Mesenteric fat pad (tissue), 1 donor: ENCODE data around the gene CDH20. TPM values are rescaled to one million over a fixed set of nuclear protein-coding genes. Genes with fewer than 3 reads are reported as not detected.
"Not testable (repeated sequence)": the region's sequence is repeated elsewhere in the genome, so short reads cannot be mapped to it uniquely, and the experiment has no call there.

Experiments used
- DNase-seq: peaks from one replicate; pipeline ENCODE4 v3.0.0-alpha.2; 2020; ENCODE audit warnings: low spot score
- total RNA-seq: library from RNA; stranded (reverse); fragmentation: NEBNext Ultra II Directional; extraction: Animal tissue kit (Norgen Biotek cat#: 25700); gene quantifications from one replicate; pipeline ENCODE4 v1.2.1, GENCODE V29; 2021
- donor health status: DM: yes; HTN: yes; CAD: no.

CDH20 gene
- total RNA-seq, 1 donor from 2014 or later: 0.74 TPM

DNA sequence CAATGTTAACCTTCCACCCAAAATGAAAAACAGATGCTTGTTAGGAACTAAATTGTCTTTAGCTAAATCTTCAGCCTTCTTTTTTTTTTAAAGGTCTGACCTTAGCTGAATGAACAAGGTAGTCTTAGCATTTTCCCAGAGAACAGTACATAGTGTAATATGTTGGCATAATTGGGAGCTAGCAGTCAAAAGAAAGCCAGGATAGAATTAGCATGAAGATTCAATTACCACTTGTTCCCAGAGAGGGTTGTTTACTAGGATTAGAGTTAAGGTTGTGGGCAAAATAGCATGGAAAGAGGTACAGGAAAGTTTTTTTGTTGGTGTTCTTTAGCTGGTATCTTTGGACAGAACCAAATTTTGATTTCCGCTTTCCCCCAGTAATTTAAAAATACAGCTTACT is 6.9 kb downstream of the CDH20 start:
- no peak for DNase-seq

DNA sequence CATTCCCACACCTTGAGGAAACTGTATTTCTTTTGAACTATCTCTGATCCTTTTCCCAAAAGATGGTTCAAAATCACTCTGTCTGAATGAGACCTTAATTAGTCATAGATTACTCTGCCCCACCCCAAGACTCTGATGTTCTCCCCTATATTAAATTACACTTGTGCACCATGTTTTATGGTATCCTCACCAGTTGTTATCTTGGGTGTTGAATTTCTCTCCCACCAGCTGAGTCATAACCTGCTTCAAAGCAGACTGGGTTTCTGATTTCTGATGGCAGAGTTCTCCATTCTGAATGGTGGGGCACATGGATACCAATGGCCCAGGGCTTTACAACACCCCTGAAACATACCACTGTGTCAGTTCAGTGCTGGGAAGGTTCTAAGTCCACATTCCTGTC is 15.0 kb downstream of the CDH20 start:
- DNase-seq: no peak

DNA sequence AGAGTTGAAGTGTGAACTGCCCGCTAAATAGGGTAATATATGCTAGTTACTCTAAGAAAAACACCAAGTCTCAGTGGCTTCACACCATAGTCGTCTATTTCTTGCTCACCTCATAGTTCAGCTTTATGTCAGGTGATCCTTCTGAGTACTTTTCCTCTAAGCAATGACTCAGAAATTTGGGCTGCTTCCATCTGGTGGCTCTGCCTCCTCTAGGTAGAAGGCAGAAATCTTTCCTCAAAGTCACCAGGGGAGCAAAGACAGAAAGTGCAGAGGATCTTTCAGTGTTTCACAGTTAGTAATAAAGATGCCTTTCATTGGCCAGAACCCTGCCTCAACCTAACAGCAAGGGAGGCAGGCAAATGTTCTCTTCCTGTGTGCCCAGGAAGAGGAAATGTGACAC is 17.3 kb downstream of the CDH20 start:
- DNase-seq: no peak

DNA sequence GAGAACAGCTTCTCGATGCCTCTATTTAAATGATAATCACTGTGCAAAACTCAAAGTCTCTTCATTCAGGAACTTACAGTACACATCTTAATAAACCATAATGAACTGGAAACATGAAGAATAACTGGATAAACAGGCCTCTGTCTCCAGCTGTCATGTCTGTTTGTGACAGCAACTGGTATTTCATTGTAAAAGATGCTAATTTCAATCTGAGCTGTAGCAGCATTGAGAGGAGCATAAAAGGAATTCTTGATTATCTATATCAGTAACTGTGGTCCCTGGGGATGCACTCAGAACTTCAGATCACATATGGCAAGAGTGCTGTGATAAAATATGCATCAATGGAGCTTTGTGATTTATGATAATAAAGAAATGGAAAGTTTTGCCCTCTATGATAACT is 18.8 kb downstream of the CDH20 start:
- no peak for DNase-seq

DNA sequence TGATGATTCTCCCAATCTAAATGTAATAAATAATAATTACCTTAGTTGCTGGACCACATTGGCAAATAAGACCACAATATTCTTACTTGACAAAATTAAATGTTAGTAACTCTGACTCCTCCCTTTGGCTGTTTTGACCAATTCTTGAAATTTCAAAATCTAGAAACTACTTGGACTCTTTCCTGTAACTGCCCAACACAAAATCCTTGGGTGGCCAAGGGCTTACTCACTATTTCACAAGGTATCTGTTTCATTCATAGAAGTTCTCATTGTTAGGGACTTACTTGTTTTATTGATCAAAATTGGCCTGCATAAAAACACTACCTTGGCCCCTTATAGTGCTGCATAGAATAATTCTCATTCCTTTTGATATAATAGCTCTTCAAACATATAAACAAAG is 19.4 kb downstream of the CDH20 start:
- no peak for DNase-seq

DNA sequence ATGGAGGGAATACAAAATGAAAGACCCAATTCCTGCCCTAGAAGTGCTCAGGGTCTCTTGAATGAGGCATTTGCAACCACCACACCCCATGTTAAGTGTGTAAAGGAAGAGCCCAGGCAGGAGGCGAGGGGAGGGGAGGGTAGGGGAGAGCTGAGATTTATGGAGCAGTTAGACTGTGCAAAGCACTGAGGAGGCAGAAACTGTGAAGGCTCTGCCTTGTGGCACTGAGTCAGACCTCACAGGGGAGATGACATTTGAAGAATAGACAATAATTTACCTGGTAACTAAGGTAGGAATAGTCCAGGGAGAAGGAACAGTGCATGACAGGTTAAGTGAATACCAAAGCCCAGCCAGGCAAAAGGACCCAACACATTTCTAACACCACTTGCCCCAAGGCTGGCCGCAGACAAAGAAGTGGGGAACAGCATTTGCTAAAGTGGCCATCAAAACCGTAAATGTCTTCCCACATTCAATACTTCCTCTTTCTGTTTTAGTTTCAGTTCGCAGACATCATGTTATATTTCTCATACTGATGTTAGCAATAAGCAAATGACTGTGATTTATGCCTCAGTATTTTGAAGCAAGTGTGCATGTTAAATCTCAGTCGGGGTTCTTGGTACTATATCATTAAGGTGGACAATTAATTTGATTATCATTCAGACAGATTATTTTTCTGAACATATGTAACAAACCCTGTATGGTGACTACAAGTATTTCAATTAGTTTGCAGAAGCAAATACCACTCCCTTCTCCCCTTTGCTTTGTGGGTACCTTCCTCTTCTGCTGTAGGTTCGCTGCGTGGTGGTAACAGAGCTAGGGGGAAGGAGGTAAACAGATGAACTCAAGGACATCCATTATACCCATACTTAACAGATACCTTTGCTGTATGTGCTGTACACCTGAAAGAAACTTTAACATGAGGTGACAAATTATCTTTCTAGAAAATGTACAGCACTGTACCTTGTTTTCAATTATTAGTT is 27.5 kb downstream of the CDH20 start:
- no peak for DNase-seq

DNA sequence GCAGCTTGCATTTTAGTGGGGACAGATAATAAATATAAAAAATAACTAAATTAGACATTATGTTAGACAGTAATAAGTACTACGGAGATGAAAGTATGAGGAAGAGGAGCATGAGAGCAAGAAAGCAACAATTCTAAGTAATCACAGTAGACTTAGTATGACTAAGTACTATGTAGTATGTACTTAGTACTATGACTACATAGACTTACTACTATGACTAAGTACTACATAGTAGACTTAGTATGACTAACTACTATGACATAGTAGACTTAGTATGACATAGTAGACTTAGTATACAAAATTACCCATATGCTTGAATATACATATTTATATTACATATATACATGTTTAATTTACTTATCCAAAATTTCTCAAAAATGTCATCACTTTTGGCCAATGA is 29.3 kb downstream of the CDH20 start:
- DNase-seq: no peak

DNA sequence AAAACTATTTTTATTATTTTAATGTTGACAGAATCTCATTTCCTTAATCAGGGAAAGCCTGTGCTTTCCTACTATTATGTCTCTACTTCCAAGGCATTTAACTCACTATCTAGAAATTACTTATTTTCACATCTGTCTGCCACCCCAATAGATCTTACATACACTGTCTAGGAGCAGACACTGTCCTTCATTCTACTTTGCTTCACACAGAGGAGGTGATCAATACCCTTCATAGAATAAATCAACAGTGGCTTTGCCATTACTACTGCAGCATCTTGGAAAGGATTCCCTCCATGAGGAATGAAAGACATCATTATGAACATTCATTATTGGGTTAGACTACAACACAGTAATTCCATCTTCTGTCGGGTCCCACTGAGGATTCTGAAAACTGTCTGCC is 31.7 kb downstream of the CDH20 start:
- DNase-seq: no peak

DNA sequence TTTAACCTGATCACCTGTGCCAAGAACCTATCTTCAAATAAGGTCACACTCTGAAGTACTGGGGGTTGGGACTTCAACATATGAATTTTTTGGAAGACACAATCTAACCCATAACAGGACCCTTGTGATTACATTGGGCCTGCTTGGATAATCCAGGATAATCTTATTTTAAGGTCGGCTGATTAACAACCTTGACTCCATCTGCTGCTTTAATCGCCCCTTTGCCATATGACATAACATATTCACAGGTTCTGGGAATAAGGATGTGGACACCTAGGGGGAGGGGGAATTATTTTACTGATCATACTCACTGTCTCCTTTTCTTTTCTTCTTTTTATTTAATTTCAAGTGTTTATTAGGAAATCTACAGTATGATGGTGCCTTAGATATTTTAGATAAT is 34.8 kb downstream of the CDH20 start:
- no peak for DNase-seq

DNA sequence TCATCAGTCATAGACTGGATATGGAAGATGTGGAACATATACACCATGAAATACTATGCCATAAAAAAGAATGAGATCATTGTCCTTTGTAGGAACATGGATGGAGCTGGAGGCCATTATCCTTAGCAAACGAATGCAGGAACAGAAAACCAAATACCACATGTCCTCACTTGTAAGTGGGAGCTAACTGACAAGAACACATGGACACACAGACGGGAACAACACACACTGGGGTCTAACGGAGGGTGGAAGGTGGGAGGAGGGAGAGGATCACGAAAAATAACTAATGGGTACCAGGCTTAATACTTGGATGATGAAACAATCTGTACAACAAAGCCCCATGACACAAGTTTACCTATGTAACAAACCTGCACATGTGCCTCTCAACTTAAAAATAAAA is 36.4 kb downstream of the CDH20 start:
- DNase-seq: not testable (repeated sequence)

DNA sequence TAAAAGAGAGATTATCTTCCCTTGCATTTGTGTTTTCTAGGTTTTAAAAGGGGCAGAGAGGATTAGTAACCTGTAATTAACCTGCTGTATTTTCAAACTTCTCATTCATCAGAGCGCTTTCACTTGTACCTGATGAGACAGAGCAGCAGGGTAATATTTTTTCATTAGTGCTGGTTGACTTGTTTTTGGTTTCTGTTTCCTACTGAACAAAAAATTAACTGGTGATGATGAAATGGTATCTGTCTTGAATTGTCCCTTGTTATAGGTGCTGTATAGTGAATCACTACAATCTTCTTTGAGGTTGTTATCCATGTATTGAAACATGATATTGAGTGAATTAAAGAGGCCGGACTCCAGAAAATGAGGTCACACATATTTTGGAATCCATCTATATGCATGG is 37.9 kb downstream of the CDH20 start:
- DNase-seq: no peak

DNA sequence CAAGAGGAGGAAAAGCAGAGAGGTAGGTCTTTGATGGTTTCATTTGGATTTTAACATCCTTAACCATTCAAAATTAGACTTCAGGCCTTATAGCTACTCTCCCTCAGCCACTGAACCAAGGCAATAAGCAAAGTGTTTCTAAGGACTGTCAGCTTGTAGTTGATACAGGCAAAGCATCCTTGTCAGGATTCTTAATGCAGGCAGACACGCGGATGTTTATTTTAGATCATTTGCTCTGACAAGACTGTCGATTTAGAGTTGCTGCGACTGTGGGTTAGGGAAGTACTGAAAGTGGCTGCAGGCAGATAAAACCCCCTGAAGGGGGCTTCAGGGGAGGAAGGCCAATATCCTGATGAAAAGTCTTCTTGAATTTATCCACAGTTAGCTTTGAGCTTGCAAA is 46.6 kb downstream of the CDH20 start:
- no peak for DNase-seq

DNA sequence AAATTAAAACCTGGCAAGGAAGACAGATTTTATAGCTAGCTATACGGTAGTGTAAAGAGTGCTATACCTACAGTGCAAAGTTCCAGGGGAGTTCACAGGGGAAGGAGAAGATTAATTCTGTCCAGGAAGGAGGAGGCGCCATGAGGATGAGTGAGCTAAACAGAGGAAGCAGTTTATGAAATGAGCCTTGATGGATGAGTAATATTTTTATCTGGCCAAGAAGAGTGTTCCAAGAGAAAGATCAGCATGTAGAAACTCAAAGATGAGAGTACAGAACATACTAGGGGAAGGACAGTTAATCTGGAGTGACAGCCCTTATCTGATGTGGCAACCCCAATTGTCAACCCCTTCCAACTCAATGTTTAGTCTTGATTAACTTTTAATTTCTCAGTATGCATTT is 54.8 kb downstream of the CDH20 start:
- DNase-seq: no peak

DNA sequence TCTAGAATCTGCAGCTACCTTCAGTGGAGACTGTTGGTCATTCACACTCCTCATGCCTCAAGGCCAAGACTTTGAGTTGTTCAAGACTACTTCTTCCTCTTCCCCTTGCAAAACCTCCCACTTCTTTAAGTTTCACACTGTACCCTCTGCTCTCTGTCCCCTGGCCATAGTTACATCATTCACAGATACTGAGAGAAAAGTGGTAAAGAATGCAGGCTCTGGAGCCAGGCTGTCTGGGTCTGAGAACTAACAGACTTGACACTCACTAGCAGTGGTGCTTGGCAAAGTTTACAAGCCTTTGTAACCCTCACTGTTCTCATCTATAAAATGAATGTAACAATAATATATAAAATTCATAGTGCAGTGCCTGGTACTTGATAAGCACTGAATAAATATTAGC is 61.8 kb downstream of the CDH20 start:
- no peak for DNase-seq

DNA sequence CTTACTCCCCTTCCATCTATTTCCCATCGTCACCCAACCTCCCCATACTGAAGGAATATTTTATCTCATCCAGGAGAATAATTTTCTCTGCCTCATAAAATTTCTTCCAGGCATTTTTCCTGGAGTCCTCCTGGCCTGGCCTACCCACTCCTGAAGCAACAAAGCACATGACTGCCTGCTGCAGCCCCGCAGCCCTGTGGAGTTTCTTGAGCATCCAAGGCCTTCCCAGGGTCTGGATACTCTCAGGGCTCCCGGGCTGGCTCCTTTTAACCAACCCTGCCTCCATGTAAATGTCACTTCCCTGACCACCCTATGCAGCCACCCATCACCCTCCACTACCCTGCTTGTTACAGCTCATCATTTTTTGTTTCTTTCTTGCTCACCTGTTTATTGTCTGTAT is 64.0 kb downstream of the CDH20 start:
- DNase-seq: no peak

DNA sequence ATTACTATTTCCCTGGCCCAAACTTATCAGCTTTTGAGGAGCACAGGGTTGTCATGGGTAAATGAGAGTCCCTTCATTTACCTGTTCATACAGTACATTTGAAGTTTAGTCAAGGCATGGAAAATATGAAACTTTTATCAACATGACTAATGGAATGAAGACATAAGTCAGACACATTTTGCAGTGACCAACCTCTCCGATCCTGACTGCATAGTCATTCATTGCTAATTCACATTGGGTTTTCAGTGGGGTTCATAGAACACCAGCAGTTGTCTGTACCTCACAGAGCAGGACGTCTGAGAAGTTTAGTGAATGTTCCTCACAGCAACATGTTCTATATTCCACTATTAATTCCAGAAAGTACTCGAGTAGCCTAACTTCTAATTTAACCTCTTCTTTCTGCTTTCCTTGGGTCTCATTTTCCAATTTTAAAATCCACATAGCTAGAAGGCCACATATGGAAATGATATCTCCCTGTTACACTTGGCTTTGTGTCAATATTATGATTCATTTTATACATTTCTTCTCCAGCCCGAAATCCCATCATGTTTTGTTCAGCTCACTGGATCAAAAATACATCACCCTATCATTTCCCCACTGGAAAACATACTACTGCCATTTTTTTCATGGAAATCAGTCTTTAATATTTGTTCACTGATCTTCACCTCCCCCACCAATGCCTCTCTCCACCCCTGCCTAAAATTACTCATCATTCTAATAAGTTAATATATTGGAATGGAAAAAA is 65.9 kb downstream of the CDH20 start:
- no peak for DNase-seq

DNA sequence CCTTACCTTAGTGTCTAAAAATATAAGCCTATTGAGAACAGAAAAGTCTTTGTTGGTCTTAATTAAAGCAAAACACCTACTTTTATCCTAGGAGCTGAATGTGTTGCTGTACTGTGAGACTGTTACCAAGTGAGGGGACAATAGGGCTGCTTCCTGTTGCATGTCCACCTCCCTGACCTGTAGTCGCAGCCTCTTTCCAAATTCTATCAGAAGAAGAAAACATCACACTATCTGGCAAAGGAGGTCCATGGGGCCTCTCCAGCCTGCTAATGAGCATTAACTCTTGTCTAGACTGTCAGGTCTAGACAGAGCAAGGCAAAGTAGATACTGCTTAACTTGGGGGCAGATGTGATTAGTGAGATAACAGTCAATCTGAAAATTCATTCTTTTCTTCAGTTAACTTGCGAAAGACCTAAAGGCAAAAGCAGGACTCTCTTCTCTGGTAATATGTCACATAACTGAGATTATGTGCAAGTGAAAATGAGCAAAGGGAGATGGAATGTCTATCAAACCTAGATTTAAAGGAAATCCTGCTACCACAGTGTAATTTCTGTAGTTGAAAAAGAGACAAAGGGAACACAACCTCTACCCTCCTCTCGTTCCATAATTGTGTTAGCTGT is 66.9 kb downstream of the CDH20 start:
- DNase-seq: no peak

DNA sequence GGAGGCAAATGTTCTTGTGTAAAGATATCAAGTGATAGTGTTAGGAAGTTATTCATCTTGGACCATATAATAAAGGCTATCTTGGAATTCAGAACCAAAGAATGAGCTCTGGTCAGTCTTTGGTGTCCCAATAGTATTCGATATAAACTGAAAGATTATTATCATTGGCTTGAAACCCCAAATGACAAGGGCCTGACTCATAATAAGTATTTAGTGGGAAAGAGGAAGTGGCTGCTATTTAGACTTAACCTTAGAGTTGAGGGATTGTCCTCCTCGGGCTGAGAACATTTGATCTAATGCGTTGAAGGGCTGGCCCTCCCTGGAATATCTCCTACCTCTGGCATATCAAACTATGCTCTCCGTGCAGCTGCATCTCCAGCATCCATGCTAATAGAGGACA is 67.5 kb downstream of the CDH20 start:
- no peak for DNase-seq

DNA sequence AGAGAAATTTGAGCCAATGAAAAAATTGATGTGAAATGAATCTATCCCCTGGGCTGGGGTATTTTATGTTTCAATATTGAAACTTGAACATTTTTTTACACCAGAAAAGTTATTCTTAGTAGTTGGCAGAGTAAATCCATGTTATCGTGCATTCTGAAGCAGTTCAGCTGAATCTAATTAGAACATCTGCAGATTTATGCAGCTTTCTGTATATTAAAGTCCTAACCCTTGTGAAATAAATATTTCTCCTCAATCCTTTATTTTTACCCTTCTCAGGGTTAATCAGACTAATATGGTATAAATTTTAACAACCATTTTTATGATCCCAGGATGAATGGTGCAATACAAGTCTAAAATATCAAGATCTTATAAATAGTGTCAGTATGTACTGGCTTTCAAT is 69.5 kb downstream of the CDH20 start:
- no peak for DNase-seq

DNA sequence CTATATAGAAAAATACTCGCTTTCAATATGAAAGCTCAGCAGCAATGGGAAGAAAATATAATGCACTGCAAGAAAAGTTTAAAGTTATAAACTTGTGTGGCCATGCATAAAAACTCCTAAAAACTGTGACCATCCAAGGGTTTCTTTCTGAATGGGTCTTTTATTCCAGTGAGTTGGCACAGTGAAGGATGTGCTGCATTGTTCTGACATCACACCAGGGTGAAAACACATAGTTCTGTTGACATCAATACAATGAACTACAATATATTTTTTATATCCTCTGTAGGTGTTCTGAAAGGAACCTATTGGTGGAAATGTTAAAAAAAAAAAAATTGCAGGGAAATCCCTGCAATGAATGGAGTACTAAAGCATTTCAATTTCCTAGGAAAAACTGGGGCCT is 80.2 kb downstream of the CDH20 start:
- DNase-seq: no peak

DNA sequence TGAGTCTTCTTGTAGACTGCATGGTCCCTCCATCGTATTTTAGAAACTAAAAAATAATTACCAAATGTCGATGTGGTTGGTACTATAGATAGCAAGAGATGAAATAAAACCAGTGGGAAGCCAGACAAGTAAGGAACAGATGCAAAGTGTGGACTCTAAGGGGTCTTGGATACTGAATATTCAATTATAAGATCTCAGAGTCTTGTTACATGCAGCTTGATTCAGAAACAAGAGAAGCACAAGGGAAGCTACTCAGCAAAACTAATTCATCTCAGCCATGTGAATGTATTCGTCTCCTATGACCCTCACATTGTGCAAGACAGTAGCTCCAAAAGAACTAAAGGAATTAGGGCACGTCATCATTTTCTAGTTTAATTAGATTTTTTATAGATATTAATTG is 80.9 kb downstream of the CDH20 start:
- no peak for DNase-seq

DNA sequence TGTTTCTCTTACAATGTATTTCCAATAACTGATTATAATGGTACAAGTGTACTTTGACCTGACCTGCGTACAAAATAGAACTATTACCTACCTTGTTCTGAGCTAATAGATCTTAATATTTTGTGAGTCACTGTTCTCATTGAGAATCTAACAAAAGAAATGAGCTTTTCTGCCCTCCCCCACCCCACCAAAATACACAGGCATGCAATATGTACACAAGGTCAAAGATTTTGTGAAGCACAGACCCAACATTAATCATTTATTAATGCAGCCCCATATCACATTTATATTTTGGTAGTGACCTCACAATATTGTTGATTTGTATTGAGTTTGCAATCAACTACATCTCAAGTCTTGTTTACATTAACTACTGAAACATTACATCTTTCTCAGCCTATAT is 86.5 kb downstream of the CDH20 start:
- DNase-seq: no peak
